Endothelial cell of umbilical vein (primary cell): ENCODE measurements around the gene MIPEP. TPM values are rescaled to one million over a fixed set of nuclear protein-coding genes. Genes with fewer than 3 reads are reported as not detected.

Experiments used
- BruUV-seq: library from RNA; stranded (reverse); fragments of 400-500 nt; replicated peaks from 2 replicates; lab custom pipeline; 2021; lab: Mats Ljungman, UMichigan
- CTCF ChIA-PET: fragments of 300-600, 350-600 bp; sonication (Branson Sonifier 250); formaldehyde crosslinking; loops from one replicate; lab custom pipeline; 2021; ENCODE audit warnings: antibody characterized with exemption, inconsistent platforms; lab: Charles Lee
- POLR2A ChIA-PET: fragments of 300-600, 350-600 bp; sonication (Branson Sonifier 250); formaldehyde crosslinking; loops from one replicate; lab custom pipeline; 2021; ENCODE audit warnings: antibody characterized with exemption, inconsistent platforms; lab: Charles Lee
- DNase-seq: peaks from one replicate; pipeline ENCODE4 v3.0.0-alpha.2; 2011; ENCODE audit warnings: low read depth, low spot score
- FAIRE-seq: peaks from 2 replicates; lab custom pipeline; 2011; peaks lifted over from hg19 to GRCh38; lab: Jason Lieb, UNC
- H2AFZ ChIP-seq: 2 replicates; pipeline ENCODE4 v1.6.0; 2012; ENCODE audit warnings: low read depth, low read length, control low read depth, inconsistent platforms
- H3K27ac ChIP-seq: 2 replicates; pipeline ENCODE4 v1.5.1; 2011; ENCODE audit warnings: low read depth, mild to moderate bottlenecking, control low read depth, low read length, moderate library complexity; ENCODE audit not compliant: insufficient read depth
- H3K27me3 ChIP-seq, 2 experiments: 2 replicates each; pipeline versions ENCODE4 v1.6.0 to v1.6.1; 2011; ENCODE audit warnings: low read length in 2 of 2, mixed read lengths in 1 of 2; ENCODE audit not compliant: control insufficient read depth in 2 of 2, insufficient read depth in 2 of 2
- H3K36me3 ChIP-seq, 2 experiments: 2 replicates in 1 of 2; 3 replicates in 1 of 2; pipeline ENCODE4 v1.5.1; 2011; ENCODE audit warnings: low read length in 2 of 2, mild to moderate bottlenecking in 1 of 2, moderate library complexity in 1 of 2; ENCODE audit not compliant: control insufficient read depth in 2 of 2, insufficient read depth in 2 of 2; ENCODE audit errors: extremely low read depth in 1 of 2
- H3K4me1 ChIP-seq: 3 replicates; pipeline ENCODE4 v1.5.1; 2011; ENCODE audit warnings: mild to moderate bottlenecking, low read length; ENCODE audit not compliant: control insufficient read depth, insufficient read depth; ENCODE audit errors: extremely low read depth
- H3K4me2 ChIP-seq: 2 replicates; pipeline ENCODE4 v1.6.1; 2011; ENCODE audit warnings: low read length, control low read depth, mixed read lengths; ENCODE audit not compliant: insufficient read depth
- H3K4me3 ChIP-seq, 3 experiments: fragments of 200-600 bp in 1 of 3; sonication (generic), shearing (Covaris generic) in 1 of 3; replicated peaks in 1 of 3; 2 replicates each; pipeline ENCODE4 v1.5.1; 2011 to 2016; ENCODE audit warnings: control low read depth in 3 of 3, low read length in 3 of 3, mild to moderate bottlenecking in 2 of 3, inconsistent platforms in 1 of 3, low read depth in 1 of 3, moderate library complexity in 1 of 3; ENCODE audit not compliant: insufficient read depth in 1 of 3
- H3K79me2 ChIP-seq: 2 replicates; pipeline ENCODE4 v1.6.0; 2012; ENCODE audit warnings: low read length, inconsistent platforms; ENCODE audit not compliant: control insufficient read depth, insufficient read depth
- H3K9ac ChIP-seq: replicated peaks from 2 replicates; pipeline ENCODE3; 2011; ENCODE audit warnings: low read length, control low read depth; ENCODE audit not compliant: insufficient read depth; ENCODE audit errors: extremely low read depth
- H3K9me1 ChIP-seq: replicated peaks from 3 replicates; pipeline ENCODE4 v1.6.0; 2011; ENCODE audit warnings: mild to moderate bottlenecking, low read length; ENCODE audit not compliant: control insufficient read depth, insufficient read depth; ENCODE audit errors: extremely low read depth
- H3K9me3 ChIP-seq: replicated peaks from 2 replicates; pipeline ENCODE4 v1.5.1; 2012; ENCODE audit warnings: low read length, inconsistent platforms; ENCODE audit not compliant: control insufficient read depth, insufficient read depth
- H4K20me1 ChIP-seq: replicated peaks from 2 replicates; pipeline ENCODE3; 2011; ENCODE audit warnings: mild to moderate bottlenecking, low read length; ENCODE audit not compliant: control insufficient read depth, insufficient read depth; ENCODE audit errors: extremely low read depth
- EZH2 ChIP-seq: IDR thresholded peaks from 2 replicates; pipeline ENCODE4 v1.6.1; 2012; ENCODE audit warnings: borderline replicate concordance, low read depth, mild to moderate bottlenecking, moderate library complexity, low read length, inconsistent platforms; ENCODE audit not compliant: severe bottlenecking
- FOS ChIP-seq: IDR thresholded peaks from 2 replicates; pipeline ENCODE4 v1.6.1; 2011; ENCODE audit warnings: mild to moderate bottlenecking, low read length, moderate library complexity, borderline replicate concordance; ENCODE audit not compliant: insufficient read depth
- GATA2 ChIP-seq: IDR thresholded peaks from 2 replicates; pipeline ENCODE4 v1.7.0; 2011; ENCODE audit warnings: low read depth, mild to moderate bottlenecking, moderate library complexity, mixed read lengths, low read length; ENCODE audit not compliant: insufficient read length, insufficient read depth
- MAX ChIP-seq: IDR thresholded peaks from 2 replicates; pipeline ENCODE4 v1.6.1; 2011; ENCODE audit not compliant: insufficient read depth, insufficient read length
- POLR2A ChIP-seq: IDR thresholded peaks from 2 replicates; pipeline ENCODE4 v1.6.1; 2012; ENCODE audit warnings: low read depth, mild to moderate bottlenecking, control low read depth, low read length
- dilution Hi-C: fragments of 300-500 bp; cut with MboI; formaldehyde crosslinking; loops from one replicate; pipeline ENCODE4 v1.15.0; 2019; ENCODE audit warnings: low sequenced_read_pairs; ENCODE audit not compliant: extremely low pct_ligation_motif_present
- intact Hi-C: fragments of 100-400 bp; cut with micrococcal nuclease; formaldehyde crosslinking; loops from one replicate; pipeline ENCODE4 v1.10.0; 2022
- polyA plus RNA-seq, 4 experiments: library from polyadenylated mRNA; depleted of rRNA in 3 of 4; stranded (reverse) in 3 of 4; unstranded in 1 of 4; fragments of >200 nt; gene quantifications; 2 replicates each; pipeline versions ENCODE4 v1.2.1 to v1.2.3, GENCODE V29; 2011 to 2012; ENCODE audit warnings: missing spikeins in 1 of 4
- total RNA-seq: library from RNA; stranded (reverse); gene quantifications from 2 replicates; pipeline ENCODE4 v1.2.3, GENCODE V29; 2021
- TF ChIP-seq, protein P1 (sequence below), 2 donors: IDR thresholded peaks; 1 replicate in 1 of 2; 2 replicates in 1 of 2; pipeline ENCODE4 v1.5.1; 2011; ENCODE audit warnings: low read length in 2 of 2, mild to moderate bottlenecking in 2 of 2, moderate library complexity in 2 of 2, control low read depth in 1 of 2, inconsistent platforms in 1 of 2, low read depth in 1 of 2; ENCODE audit not compliant: insufficient read depth in 1 of 2; ENCODE audit errors: extremely low read depth in 1 of 2

MIPEP gene
- total and polyA plus RNA-seq, 2 donors (not counting 3 experiments of a cell fraction or from before 2014, with no cell fraction given) = 12.4 to 19.2 TPM

GRCh38 chr13:23709536-23709935, 179.7 kb downstream of the MIPEP start:
- intact Hi-C loops (loop anchor here (5.0 kb wide), 1 partner anchor 132 kb away; no protein-coding TSS in a partner anchor), dilution Hi-C loops (no loop called here)
- Histone ChIP-seq H3K27me3 (no peaks in the 10 kb centered on the region), H3K9ac (no peak overlapping the region), H3K4me1 (no peaks in the 10 kb centered on the region), H3K36me3 (no peaks in the 10 kb centered on the region), H3K27ac (no peak overlapping the region), H4K20me1 (no peaks in the 10 kb centered on the region), H2AFZ (no peak overlapping the region), H3K4me3 (no peak overlapping the region), H3K79me2 (no peaks in the 10 kb centered on the region), H3K9me3 (no peaks in the 10 kb centered on the region), H3K4me2 (no peak overlapping the region), H3K9me1 (no peaks in the 10 kb centered on the region)
- DNase-seq = no peak
- CTCF ChIA-PET = interaction anchor here (1.1 to 3.0 kb wide), 3 partner anchors 32 to 163 kb away, joined by 5 to 17 read pairs (median 9); no protein-coding TSS in a partner anchor
- POLR2A ChIA-PET = no interaction called here
- FAIRE-seq = no peak
- no TSS peak for BruUV-seq
- TF ChIP-seq EZH2 (no peak), MAX (no peak), GATA2 (no peak), POLR2A (no peak), FOS (no peak)

GRCh38 chr13:23707674-23708073, 181.5 kb downstream of the MIPEP start:
- Histone ChIP-seq H3K27ac (no peak overlapping the region), H3K4me2 (no peak overlapping the region), H3K9me1 (no peaks in the 10 kb centered on the region), H3K79me2 (no peaks in the 10 kb centered on the region), H3K9ac (no peak overlapping the region), H2AFZ (no peak overlapping the region), H3K4me3 (no peak overlapping the region), H3K27me3 (no peaks in the 10 kb centered on the region), H4K20me1 (no peaks in the 10 kb centered on the region), H3K4me1 (no peaks in the 10 kb centered on the region), H3K36me3 (no peaks in the 10 kb centered on the region), H3K9me3 (no peaks in the 10 kb centered on the region)
- intact Hi-C loops (loop anchor here (1.0 to 5.0 kb wide), 2 partner anchors 130 to 241 kb away; no protein-coding TSS in a partner anchor), dilution Hi-C loops (no loop called here)
- POLR2A ChIA-PET = no interaction called here
- CTCF ChIA-PET = interaction anchor here (0.6 to 3.0 kb wide), 27 partner anchors 10 to 521 kb away, joined by 3 to 34 read pairs (median 3); no protein-coding TSS in a partner anchor
- DNase-seq (peak; percentile 23), FAIRE-seq (no peak)
- no TSS peak for BruUV-seq
- TF ChIP-seq FOS = no peak
- TF ChIP-seq, protein P1, sequence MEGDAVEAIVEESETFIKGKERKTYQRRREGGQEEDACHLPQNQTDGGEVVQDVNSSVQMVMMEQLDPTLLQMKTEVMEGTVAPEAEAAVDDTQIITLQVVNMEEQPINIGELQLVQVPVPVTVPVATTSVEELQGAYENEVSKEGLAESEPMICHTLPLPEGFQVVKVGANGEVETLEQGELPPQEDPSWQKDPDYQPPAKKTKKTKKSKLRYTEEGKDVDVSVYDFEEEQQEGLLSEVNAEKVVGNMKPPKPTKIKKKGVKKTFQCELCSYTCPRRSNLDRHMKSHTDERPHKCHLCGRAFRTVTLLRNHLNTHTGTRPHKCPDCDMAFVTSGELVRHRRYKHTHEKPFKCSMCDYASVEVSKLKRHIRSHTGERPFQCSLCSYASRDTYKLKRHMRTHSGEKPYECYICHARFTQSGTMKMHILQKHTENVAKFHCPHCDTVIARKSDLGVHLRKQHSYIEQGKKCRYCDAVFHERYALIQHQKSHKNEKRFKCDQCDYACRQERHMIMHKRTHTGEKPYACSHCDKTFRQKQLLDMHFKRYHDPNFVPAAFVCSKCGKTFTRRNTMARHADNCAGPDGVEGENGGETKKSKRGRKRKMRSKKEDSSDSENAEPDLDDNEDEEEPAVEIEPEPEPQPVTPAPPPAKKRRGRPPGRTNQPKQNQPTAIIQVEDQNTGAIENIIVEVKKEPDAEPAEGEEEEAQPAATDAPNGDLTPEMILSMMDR (IDR thresholded peaks at IDR 0.05; ENCODE audit: extremely low read depth in 1 of 2, insufficient read depth in 1 of 2, low read depth in 1 of 2, low read length in 2 of 2) = peak in 1 of 2 donors; percentile 17
